HTR-8/SVneo (cell line): ENCODE measurements around the gene CCDC183.
"Not testable (repeated sequence)": the region's sequence is repeated elsewhere in the genome, so short reads cannot be mapped to it uniquely, and the experiment has no call there.

ENCODE experiments used
- DNase-seq: peaks from one replicate; pipeline ENCODE4 v3.0.0; 2011; ENCODE audit warnings: low spot score, mixed read lengths; ENCODE audit not compliant: insufficient read length
- FAIRE-seq: peaks from 2 replicates; lab custom pipeline; 2011; peaks lifted over from hg19 to GRCh38; lab: Jason Lieb, UNC

Gene CCDC183

GRCh38 chr9:136779808-136780207, 16.3 kb upstream of the CCDC183 start:
- no peak for DNase-seq
- FAIRE-seq: no peak

GRCh38 chr9:136782452-136782851, 13.7 kb upstream of the CCDC183 start:
- no peak for DNase-seq
- no peak for FAIRE-seq

GRCh38 chr9:136784249-136784996, 11.7 kb upstream of the CCDC183 start:
- FAIRE-seq (no peak), DNase-seq (no peak)

- no peak for DNase-seq
- FAIRE-seq: no peak
Measured at GRCh38 chr9:136784997-136785361, 11.2 kb upstream of the CCDC183 start.

GRCh38 chr9:136785565-136786355, 10.4 kb upstream of the CCDC183 start:
- not testable (repeated sequence) for DNase-seq, FAIRE-seq

GRCh38 chr9:136786451-136786850, 9.7 kb upstream of the CCDC183 start:
- DNase-seq: no peak
- no peak for FAIRE-seq

- FAIRE-seq, DNase-seq: not testable (repeated sequence)
Measured at GRCh38 chr9:136786983-136787382, 9.2 kb upstream of the CCDC183 start.

GRCh38 chr9:136787690-136788400, 8.3 kb upstream of the CCDC183 start:
- DNase-seq (no peak), FAIRE-seq (no peak)

- not testable (repeated sequence) for FAIRE-seq, DNase-seq
Measured at GRCh38 chr9:136788644-136789522, 7.3 kb upstream of the CCDC183 start.

- no peak for FAIRE-seq
- no peak for DNase-seq
Measured at GRCh38 chr9:136789523-136789937, 6.6 kb upstream of the CCDC183 start.

- peak; percentile 92 for DNase-seq
- FAIRE-seq: peak; percentile 9
Measured at GRCh38 chr9:136790640-136791515, 5.3 kb upstream of the CCDC183 start, which contains the start of gene TMEM141. Gene TMEM141, plus strand, starts transcription at chr9:136791344. Its CDS starts 27 bp downstream, at chr9:136791371.

GRCh38 chr9:136791516-136792276, 4.4 kb upstream of the CCDC183 start:
- DNase-seq: no peak
- no peak for FAIRE-seq

GRCh38 chr9:136792321-136793085, 3.6 kb upstream of the CCDC183 start:
- no peak for FAIRE-seq

GRCh38 chr9:136793086-136793946, 2.8 kb upstream of the CCDC183 start:
- no peak for FAIRE-seq
- DNase-seq: no peak

More at GRCh38 chr9:136792321-136793085, 3.6 kb upstream of the CCDC183 start:
- DNase-seq: no peak

GRCh38 chr9:136794281-136794999, 1.7 kb upstream of the CCDC183 start:
- DNase-seq (no peak), FAIRE-seq (no peak)

- no peak for FAIRE-seq
- no peak for DNase-seq
Measured at GRCh38 chr9:136795000-136795348, 1.2 kb upstream of the CCDC183 start.
